HG03139 (cell line): ENCODE results near the gene RNF150.

Experiments
- ATAC-seq: cut with Tn5 transposase; IDR thresholded peaks from one replicate; pipeline ENCODE4 v1.9.1; 2021; ENCODE audit not compliant: unreplicated experiment

RNF150 gene

DNA sequence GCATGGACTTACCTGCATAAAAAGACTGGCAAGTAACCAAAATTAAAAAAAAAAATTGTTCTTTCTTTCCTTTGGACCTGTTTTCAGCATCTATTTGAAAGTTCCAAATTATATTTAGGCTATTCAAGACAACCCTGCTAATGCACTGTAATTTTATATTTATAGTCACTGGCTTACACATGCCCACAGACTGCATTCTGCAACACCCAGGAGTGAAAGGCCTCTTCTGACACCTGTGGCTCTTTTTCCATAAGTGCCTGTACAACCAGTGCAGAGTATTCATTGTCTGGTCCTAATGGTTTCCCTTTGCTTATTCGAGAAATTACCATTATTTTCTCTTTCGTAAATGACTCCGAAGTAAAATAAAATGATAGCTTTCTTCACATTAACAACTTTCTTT is 143.3 kb downstream of the RNF150 start:
- ATAC-seq = no peak

DNA sequence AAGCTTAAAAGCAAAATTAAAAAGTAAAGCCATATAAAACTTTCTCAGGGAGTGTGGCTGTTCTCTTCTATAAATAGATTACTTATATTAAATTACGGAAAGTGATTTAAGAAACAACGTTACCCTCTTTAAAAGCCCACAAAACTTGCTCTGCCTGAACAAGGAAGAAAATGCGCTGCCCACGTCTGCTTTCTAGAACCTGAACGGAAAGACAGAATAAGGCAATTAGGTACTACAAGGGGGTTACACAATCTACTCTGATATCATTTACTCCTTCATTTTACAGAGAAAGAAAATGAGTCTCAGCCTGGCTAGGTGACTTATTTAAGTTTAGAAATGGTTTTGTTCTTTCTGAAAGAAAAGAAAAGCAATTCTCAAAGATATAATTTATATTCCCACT is 147.2 kb downstream of the RNF150 start:
- ATAC-seq = no peak

DNA sequence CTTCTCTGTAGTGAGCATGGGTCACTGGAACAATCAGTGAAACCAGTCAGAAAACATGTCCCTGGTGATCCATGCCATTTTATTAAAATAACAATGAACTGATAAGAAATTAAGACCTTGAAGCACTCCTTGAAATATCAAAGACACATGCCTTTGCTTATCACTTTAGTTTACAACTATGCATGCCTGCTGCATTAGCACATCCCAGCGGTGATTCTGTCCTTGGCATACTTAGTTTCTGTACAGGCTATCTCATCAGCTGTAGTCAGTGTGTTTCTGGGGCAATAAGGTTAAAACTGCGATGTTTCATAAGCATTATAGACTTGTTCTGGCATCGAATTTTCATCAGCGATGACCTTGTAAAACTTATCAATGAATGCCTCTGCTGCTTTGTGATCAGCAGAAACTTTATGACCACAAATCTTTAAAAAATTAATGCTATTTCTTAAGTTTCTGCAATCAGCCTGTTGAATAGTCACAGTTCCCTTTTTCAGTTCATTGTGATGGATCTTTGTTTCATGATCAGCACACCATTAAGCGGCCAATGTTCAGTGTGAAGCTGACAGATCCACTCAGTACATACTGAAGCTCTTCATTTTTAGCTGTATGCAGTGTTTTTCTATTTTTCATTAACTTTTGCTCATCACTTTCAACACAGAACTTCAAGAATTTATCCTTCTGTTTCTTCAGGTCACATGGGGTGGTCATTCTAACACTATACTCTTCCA is 150.5 kb downstream of the RNF150 start:
- no peak for ATAC-seq

DNA sequence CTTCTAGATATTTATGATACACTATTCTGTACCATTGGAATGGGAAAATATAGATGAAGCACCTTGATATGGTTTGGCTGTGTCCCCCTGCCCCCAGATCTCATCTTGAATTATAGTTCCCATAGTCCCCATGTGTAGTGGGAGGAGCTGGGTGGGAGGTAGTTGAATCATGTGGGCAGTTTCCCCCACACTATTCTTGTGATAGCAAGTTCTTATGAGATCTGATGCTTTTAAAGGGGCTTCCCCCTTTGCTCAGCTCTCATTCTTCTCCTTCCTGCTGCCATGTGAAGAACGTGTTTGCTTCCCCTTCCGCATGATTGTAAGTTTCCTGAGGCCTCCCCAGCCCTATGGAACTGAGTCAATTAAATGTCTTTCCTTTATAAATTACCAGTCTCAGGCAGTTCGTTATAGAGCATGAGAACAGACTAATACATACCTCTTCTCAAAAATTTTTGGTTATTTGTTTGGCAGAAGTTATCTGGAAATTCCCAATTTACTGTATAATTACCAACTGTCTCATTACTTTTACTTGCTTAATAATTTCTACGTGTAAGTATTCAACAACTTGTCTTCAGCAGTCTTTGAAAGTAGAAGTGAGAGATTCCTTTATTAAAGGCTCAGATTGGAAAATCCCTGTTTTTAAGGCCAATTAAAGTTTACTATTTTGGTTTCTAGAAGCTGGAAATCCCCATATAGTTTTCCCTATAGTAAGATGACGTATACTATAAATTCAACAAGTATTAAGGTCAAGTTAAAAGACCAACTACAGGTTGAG is 152.7 kb downstream of the RNF150 start:
- ATAC-seq = no peak

DNA sequence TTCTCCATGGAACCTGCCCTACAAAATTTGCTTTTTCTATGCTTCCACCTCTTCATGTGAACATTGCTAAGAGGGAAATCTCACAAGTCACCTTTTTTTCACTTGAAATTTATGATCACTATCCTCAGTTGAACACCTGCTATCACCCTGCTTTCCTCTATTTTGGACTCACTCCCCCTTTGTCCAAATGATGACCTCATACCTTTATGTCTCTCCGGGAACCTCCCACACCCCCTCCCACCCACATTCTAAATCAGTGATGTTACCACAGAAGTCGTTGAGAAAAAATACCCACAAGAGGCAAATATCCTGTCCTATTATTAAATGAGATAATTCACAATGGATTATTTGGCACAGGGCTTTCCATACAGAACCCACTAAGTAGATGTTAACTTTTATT is 156.5 kb downstream of the RNF150 start:
- no peak for ATAC-seq

DNA sequence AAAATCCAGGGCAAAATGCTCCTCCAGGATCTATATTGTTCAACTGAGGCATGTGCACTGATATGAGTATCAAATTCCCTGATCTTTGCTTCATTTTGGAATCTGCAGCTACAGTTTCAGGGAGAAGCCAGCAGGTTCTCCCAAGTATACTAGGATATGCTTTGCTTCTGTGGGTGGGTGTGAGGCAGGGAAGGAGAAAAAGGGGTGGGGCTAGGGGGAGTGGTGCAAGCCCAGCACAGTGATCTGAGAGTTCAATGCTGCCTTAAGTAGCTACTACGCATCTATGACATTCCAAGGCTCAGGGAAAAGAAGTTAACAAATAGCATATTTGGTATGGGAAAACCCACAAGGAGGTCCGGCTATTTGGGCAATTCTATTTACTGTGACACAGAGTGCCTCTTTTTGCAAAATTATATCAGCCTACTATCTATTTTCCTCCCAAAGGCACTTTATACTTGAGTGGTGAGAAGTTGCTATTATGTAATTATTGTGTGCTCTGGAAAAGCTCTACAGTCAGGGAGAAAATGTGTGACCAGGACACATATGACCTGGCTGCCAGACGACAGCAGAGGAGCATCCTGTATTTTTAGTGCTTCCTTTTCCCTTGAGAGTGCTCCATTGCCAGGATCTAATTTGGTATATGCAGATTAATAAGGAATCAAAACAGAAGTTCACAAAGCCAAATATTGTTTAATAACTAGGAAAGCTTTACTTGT is 162.0 kb downstream of the RNF150 start:
- no peak for ATAC-seq

DNA sequence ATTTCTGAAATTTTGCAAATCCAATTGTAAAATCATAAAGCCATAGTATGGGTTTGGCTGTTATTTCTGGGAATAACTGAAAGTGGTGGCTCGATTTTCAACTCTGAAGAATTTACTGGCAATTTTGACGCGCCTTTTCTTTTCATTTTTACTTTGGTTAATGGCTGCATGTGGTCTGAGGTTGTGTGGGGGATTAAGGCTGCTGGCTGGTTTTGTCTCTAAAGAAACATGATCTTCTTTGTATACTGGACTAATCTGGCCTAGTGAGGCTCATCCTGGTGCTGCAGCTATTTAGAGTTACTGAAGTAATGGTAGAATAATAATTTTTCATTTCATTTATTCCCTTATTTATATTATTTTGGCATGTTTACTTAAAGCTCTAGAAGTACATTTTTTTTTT is 164.0 kb downstream of the RNF150 start:
- no peak for ATAC-seq

DNA sequence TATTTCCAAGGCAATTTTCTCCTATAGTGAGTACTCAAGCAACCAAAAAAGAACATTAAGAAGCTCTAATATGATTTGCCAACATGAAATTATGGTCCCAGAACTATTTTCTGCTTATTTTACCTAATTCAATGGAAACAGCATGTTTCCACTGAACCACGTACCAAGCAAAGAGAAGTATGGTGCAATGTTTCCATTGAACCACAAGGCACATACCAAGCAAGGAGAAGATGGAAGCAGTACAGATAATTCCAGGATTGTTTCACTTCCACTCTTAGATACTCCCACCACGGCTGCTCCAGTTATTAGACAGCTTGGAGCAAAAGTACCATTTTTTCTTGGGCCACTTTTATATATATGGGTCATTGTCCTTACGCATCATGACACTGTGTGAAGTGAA is 164.9 kb downstream of the RNF150 start:
- ATAC-seq = no peak

DNA sequence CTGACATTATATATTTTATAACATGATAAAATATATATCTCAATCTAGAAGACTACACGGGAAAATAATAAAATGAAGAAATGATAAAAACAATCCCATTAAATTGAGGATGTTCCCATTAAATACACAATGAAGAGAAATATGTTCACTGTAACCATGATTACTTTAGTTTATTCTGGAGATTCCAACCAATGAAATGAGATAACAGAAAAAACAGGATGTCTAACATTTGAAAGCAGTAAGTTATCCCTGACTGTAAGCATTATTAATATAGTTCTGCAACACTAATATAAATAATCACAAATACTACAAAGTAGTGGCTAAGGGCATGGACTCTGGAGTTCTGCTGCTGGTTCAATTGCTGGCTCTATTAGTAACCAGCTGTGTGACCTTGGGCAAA is 169.4 kb downstream of the RNF150 start:
- no peak for ATAC-seq

DNA sequence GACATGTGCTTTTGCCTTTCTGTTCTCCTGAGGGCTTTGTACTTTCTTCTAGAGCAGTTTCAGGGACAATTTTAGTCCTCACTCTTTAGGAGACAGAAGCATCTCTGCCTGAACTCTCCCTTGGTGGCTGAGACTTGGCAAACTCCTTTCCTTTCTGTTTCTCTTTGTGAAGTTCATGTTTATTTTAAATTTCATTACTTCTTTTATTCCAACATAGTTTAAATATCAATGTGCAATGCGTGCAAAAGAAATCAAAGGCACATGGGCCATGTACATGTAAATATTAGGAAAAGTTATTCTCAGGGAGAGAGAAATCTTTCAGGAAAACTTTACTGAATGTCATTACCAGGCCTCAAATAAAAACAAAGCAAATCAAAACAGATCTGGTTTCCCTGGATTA is 177.6 kb downstream of the RNF150 start:
- ATAC-seq = no peak

DNA sequence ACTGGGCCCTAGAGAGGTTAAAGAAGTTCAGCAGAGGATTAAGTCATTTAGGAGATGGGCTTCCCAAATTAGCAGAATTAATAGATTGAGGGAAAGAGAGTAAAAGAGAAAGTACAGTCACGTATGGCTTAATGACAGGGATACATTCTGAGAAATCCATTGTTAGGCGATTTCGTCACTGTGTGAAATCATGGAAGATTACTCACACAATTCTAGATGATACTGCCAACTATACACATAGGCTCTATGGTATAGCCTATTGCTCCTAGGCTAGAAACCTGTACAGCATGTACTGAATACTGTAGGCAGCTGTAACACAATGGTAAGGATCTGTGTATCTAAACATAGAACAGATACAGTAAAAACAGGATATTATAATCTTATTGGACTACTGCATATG is 180.6 kb downstream of the RNF150 start:
- no peak for ATAC-seq

DNA sequence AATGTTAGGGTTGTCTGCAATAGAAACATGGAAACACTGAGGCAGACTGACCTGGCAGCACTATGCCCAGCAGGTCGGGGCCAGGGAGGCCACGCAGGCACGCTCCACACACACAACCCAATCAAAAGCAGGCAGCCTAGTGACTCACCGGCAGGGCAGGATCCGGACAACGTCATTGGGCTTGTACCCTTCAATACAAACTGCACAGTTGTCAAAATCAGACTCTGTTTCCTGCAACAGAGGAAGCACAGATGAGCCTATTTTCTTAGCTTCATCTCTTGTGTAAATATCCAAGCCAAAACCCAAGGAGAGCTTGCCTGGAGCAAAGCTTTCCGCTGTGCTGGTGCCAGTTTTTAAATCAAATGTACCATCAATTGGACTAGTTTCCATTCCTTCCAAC is 185.8 kb downstream of the RNF150 start:
- ATAC-seq = no peak

DNA sequence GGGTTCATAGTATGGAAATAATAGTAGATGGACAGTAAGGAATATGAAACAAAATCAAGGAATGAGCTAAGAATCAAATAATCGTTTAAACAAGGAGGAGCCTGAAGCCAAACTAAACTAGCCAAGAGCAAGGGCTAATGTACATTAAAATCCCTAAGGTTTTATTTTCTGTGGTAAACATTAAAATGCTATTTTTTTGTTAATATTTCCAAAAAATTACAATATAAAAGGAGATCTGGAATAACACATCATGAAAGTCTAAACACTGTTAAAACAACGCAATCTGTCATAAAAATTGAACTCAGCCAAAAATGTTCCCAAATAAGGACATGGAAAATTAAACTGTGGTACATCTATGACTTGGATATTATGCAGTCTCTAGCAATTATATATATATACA is 188.2 kb downstream of the RNF150 start:
- ATAC-seq = no peak

DNA sequence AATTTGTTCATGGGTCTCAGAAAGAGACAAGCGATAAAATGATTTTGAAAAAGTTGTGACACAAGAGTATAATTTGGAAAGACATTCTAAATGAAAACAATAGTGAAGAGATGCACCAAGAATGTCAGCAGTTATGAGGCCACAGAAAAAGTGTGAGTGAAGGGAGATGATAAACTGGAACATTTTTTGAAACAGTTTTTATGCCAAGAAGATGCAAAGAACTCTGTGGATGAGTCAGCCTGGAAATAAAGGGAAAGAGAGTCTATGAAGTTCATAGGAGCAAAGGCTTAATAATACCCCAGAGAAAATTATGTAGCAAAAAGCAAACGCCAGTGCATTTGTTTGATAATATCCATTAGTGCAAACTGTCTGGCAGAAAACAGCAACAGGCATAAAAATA is 188.7 kb downstream of the RNF150 start:
- no peak for ATAC-seq

DNA sequence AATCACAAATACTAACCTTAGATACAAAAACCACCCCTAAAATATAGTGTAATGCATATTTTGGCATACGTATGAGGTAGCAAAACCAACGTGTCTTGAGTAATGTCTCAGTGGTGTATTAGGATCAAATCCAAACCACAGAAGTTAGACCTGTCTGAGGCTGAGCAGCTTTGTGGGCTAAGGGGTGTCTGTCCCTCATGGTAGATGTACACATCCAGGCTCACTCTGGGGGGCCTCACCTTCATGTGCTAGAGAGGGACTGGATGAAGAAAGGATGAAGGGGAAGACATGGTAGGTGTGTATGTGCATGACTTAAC is 189.1 kb downstream of the RNF150 start:
- no peak for ATAC-seq

DNA sequence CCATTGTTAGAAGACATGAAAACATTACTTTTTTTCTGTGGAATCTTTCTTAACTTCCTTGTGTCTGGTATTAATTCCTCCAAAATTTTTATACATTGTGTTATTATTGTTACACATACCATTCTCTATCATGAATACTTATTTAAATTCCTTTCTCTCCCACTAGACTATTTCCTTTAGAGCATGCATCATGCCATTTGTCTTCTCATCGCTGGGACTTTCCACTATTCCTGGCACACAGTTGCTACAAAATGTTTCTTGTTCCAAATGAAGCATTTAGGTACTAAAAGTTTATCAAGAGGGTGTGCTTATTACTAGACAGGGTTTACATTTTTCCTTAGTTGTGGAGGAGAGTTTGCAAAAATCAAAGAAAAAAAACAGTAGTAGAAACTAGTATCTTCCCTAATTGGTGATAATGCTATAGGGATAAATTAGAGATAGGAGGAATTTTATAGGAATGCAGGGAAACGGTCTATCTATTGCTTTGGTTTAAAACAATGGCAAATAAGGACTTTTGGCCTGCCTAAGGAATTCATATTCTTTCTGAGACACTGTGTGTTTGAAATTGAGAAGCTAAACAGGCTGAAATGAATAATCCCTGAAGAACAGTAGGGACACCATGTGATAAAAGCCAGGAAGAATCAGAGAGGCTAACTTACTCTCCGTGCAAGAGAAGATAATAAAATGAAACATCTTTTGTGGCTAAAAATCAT is 189.6 kb downstream of the RNF150 start:
- no peak for ATAC-seq

DNA sequence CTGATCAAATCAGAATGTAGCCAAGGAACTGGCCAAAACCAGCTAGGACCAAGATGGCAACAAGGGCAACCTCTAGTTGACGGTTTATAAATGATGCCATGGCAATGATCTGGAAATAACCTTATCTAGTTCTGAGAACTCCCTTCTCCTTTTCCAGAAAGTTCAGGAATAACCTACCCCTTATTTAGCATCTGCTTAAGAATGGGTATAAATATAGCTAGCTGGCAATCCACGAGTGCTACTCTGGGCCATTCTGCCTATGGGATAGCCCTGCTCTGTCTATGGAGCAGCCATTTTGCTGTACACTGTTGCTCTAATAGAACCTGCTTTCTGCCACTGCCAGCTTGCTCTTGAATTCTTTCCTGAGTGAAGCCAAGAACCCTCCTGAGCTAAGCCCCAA is 192.7 kb downstream of the RNF150 start:
- no peak for ATAC-seq

DNA sequence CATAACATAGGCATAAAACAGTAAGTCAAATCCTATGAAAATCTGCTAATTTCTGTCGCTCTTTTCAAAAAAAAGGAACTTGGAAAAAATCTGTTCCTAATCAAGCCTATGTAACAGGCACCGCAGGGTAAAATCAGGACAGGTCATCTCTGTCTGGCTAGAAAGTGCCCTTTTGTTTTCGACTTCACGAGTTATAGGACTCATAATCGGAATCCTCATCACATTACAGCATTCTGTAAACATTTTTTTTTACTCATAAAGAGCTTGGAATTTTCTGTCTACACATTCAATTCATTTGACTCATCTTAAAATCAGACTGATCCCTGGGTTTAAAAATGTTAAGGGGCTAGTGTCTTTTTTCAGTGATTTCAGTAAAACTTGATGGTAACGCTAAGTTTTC is 195.4 kb downstream of the RNF150 start:
- ATAC-seq = no peak

DNA sequence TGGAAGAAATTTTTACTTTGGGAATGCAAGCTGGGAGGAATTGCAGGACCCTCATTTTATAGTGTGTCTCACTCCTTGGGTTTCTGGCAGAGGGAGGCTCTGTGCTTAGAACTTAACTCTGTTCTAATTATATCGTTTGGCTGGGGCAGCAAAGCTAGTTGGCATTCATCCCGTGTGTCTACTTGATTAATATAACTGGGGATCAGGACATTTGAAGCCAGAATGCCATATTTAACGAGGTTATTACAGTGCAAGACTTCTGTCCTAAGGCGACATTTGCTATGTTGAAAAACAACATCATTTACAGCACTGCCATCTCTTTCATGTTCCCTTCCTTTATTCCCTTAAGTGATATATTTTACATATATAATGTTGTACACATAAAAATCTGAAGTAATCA is 198.0 kb downstream of the RNF150 start:
- ATAC-seq = no peak

DNA sequence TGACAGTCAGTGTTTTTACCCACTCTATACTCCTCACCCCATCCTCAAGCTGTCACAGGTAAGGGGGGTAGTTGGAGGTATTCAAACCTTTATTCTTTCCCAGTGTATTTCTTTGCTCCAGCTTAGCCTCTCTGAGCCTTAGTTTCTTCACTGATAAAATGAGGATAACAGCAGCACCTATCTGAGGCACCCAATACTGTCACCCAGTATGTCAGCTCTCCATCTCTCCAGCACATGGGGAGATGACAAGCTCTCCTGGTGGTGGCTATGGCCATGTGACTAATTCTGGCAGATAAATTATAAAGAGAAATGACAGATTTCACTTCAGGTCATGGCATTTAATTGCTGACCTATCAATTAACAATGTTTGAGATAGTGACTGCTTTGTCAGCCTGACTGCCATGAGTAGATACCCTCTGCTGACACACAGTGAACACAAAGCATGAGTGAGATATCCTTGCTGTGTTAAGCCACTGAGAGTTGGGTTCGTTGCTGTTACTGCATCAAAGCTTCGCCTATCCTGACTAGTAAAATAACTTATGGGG is 200.7 kb downstream of the RNF150 start:
- ATAC-seq = no peak

DNA sequence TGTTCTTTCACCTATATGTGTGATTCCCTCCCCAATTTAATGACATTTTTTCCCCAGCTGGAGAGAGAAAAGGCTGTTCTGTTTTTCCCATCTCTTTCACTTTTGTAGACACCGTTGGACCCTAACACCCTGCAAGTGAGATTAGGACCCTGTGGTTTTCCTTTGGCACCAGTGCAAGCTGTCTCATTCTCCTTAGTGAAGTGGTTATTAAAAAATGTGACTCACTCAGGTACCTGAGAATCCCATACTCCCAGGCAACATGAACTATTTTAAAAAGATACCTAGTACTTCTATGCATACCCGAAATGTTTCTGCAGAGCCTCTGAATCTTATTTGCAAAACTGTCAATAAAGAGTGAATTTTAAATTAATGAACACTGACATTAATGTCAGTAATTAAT is 201.4 kb downstream of the RNF150 start:
- ATAC-seq = no peak
